GM12874 (cell line): ENCODE measurements around the gene LY9.

Source experiments
- TF ChIP-seq, protein P1 (sequence below): IDR thresholded peaks from 2 replicates; pipeline ENCODE4 v1.5.1; 2011; ENCODE audit warnings: low read depth, mild to moderate bottlenecking, control low read depth, low read length, moderate library complexity; ENCODE audit not compliant: insufficient read depth

LY9 gene

GRCh38 chr1:160774886-160775719, 20.9 kb upstream of the LY9 start:
- TF ChIP-seq, protein P1, sequence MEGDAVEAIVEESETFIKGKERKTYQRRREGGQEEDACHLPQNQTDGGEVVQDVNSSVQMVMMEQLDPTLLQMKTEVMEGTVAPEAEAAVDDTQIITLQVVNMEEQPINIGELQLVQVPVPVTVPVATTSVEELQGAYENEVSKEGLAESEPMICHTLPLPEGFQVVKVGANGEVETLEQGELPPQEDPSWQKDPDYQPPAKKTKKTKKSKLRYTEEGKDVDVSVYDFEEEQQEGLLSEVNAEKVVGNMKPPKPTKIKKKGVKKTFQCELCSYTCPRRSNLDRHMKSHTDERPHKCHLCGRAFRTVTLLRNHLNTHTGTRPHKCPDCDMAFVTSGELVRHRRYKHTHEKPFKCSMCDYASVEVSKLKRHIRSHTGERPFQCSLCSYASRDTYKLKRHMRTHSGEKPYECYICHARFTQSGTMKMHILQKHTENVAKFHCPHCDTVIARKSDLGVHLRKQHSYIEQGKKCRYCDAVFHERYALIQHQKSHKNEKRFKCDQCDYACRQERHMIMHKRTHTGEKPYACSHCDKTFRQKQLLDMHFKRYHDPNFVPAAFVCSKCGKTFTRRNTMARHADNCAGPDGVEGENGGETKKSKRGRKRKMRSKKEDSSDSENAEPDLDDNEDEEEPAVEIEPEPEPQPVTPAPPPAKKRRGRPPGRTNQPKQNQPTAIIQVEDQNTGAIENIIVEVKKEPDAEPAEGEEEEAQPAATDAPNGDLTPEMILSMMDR, result no peak

GRCh38 chr1:160776178-160776577, 19.8 kb upstream of the LY9 start:
- TF ChIP-seq, protein P1, result no peak

GRCh38 chr1:160777486-160778089, 18.4 kb upstream of the LY9 start:
- TF ChIP-seq, protein P1, result peak; percentile 76

DNA sequence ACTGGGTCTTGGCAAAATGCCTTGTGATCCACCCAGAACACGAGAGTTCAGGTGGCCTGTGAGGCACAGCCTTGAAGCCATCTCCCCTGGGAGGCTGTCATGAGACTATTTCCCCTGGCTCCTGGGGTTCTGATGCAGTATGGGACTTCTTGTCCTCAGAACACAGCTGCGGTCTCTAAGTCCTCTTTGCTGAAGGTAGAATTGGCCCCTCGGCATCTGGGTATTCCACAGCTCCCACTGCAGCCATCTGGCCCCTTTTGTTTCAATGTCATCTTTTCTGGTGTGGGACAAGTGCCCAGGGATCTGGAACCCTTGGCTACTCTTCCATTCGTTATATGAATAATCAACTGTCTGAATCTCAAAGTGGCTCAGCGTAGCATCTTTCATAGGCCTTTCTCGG, 17.0 kb upstream of the LY9 start:
- TF ChIP-seq, protein P1, result no peak

GRCh38 chr1:160779626-160780397, 16.2 kb upstream of the LY9 start:
- TF ChIP-seq, protein P1, result peak; percentile 70

DNA sequence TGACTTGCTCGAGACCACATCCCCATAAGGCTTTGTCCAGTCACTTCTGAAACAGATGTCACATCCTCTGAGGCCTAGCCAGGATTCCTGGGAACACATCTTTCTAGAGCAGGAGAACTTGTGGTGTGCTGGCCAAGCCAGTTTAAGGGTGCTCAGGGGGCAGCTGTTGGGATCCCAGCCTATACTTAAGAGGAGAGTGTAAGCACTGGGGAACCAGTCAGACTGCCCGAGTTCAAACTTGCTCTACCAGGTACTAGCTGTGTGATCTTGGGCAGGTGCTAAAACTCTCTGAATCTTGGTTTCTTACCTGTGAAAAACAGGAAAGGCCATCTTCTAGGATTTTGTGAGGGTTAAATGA, 15.6 kb upstream of the LY9 start:
- TF ChIP-seq, protein P1, result no peak

GRCh38 chr1:160781186-160781766, 14.7 kb upstream of the LY9 start:
- TF ChIP-seq, protein P1, result no peak
